GM12878 (cell line): Measurements from ENCODE around the gene TMEM87A. TPM values are rescaled to one million over a fixed set of nuclear protein-coding genes. Genes with fewer than 3 reads are reported as not detected.

ENCODE experiments used
- DPF2 ChIP-seq: fragments of 450-650 bp; IDR thresholded peaks from 2 replicates; pipeline ENCODE4 v1.6.1; 2017; ENCODE audit warnings: mild to moderate bottlenecking
- ETV6 ChIP-seq, 2 experiments: fragments of 450-650 bp in 1 of 2; IDR thresholded peaks in 1 of 2; conservative IDR thresholded peaks in 1 of 2; 2 replicates each; pipeline ENCODE4 v1.6.1; 2014; ENCODE audit warnings: antibody characterized with exemption in 1 of 2, borderline replicate concordance in 1 of 2, low read depth in 1 of 2, mild to moderate bottlenecking in 1 of 2, moderate library complexity in 1 of 2
- FOXM1 ChIP-seq: IDR thresholded peaks from 2 replicates; pipeline ENCODE4 v1.6.1; 2012; ENCODE audit warnings: low read depth, mild to moderate bottlenecking, inconsistent platforms, low read length, moderate library complexity
- HDAC2 ChIP-seq: fragments of 200-600 bp; sonication (generic); IDR thresholded peaks from 2 replicates; pipeline ENCODE4 v1.6.1; 2017
- KDM1A ChIP-seq: fragments of 200-600 bp; sonication (generic); IDR thresholded peaks from 2 replicates; pipeline ENCODE4 v1.6.1; 2016; ENCODE audit warnings: borderline replicate concordance
- NFIC ChIP-seq: IDR thresholded peaks from 2 replicates; pipeline ENCODE4 v1.6.1; 2012; ENCODE audit warnings: low read depth, mild to moderate bottlenecking, inconsistent platforms, low read length, moderate library complexity
- NR2C2 ChIP-seq: IDR thresholded peaks from 2 replicates; pipeline ENCODE4 v1.6.1; 2011; ENCODE audit warnings: borderline replicate concordance, low read depth; ENCODE audit not compliant: control insufficient read depth, insufficient read length
- POU2F2 ChIP-seq: IDR thresholded peaks from 3 replicates; pipeline ENCODE4 v1.6.1; 2011; ENCODE audit warnings: low read depth, mild to moderate bottlenecking, low read length, borderline replicate concordance
- SKIL ChIP-seq: fragments of 450-650 bp; IDR thresholded peaks from 2 replicates; pipeline ENCODE4 v1.6.1; 2017; ENCODE audit warnings: mild to moderate bottlenecking, low read depth, inconsistent platforms; ENCODE audit not compliant: poor library complexity, severe bottlenecking
- SMARCA5 ChIP-seq: fragments of 450-650 bp; IDR thresholded peaks from 2 replicates; pipeline ENCODE4 v1.6.1; 2017; ENCODE audit warnings: mild to moderate bottlenecking
- polyA plus RNA-seq, 11 experiments: library from polyadenylated mRNA; depleted of rRNA in 4 of 11; unstranded in 6 of 11; stranded (reverse) in 5 of 11; fragments of >200 nt; fragmentation: Nextera tagmentation in 4 of 11; fragmentation: Illumina TruSeq in 1 of 11; extraction: Ambion mirVana in 4 of 11; extraction: Trizol in 1 of 11; gene quantifications; 1 replicate in 1 of 11; 2 replicates in 10 of 11; pipeline versions ENCODE4 v1.2.1 to v1.2.3, GENCODE V29; 2011 to 2016; ENCODE audit warnings: inconsistent platforms in 2 of 11, missing spikeins in 2 of 11, low read depth in 1 of 11
- total RNA-seq, 4 experiments: library from RNA; depleted of rRNA in 3 of 4; stranded (reverse); fragments of >200 nt in 3 of 4; fragmentation: Illumina TruSeq in 1 of 4; extraction: Trizol in 1 of 4; gene quantifications; 2 replicates each; pipeline versions ENCODE4 v1.2.1 to v1.2.3, GENCODE V29; 2013 to 2021
- TF ChIP-seq, protein P1 (sequence below): fragments of 450-650 bp; IDR thresholded peaks from 2 replicates; pipeline ENCODE4 v1.6.1; 2017; ENCODE audit warnings: antibody characterized with exemption, mild to moderate bottlenecking, moderate library complexity

The TMEM87A gene
- total and polyA plus RNA-seq, 10 of the 15 experiments (the other 5 are each of a cell fraction or from before 2014, with no cell fraction given), result 18.2 to 53.2 (median 33.4) TPM

- no peak for TF ChIP-seq SKIL
- TF ChIP-seq ETV6 (conservative IDR thresholded peaks at IDR 0.05 in 1 of 2, IDR thresholded peaks at IDR 0.05 in 1 of 2; ENCODE audit: borderline replicate concordance in 1 of 2, low read depth in 1 of 2), result no peak
- TF ChIP-seq DPF2, result no peak
- no peak for TF ChIP-seq NR2C2
- TF ChIP-seq, protein P1, sequence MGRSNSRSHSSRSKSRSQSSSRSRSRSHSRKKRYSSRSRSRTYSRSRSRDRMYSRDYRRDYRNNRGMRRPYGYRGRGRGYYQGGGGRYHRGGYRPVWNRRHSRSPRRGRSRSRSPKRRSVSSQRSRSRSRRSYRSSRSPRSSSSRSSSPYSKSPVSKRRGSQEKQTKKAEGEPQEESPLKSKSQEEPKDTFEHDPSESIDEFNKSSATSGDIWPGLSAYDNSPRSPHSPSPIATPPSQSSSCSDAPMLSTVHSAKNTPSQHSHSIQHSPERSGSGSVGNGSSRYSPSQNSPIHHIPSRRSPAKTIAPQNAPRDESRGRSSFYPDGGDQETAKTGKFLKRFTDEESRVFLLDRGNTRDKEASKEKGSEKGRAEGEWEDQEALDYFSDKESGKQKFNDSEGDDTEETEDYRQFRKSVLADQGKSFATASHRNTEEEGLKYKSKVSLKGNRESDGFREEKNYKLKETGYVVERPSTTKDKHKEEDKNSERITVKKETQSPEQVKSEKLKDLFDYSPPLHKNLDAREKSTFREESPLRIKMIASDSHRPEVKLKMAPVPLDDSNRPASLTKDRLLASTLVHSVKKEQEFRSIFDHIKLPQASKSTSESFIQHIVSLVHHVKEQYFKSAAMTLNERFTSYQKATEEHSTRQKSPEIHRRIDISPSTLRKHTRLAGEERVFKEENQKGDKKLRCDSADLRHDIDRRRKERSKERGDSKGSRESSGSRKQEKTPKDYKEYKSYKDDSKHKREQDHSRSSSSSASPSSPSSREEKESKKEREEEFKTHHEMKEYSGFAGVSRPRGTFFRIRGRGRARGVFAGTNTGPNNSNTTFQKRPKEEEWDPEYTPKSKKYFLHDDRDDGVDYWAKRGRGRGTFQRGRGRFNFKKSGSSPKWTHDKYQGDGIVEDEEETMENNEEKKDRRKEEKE, result no peak
- TF ChIP-seq KDM1A, result no peak
- no peak for TF ChIP-seq POU2F2
- TF ChIP-seq FOXM1, result no peak
- no peak for TF ChIP-seq SMARCA5
- no peak for TF ChIP-seq NFIC
- TF ChIP-seq HDAC2, result no peak
- TF ChIP-seq, all 136 proteins: peak for 0
Measured at GRCh38 chr15:42175671-42176070, 97.6 kb downstream of the TMEM87A start (continued).
